GM13976 (cell line): ENCODE results near the gene GTPBP6.

Source experiments
- DNase-seq: peaks from one replicate; pipeline ENCODE4 v3.0.0; 2012; ENCODE audit warnings: low spot score
- CTCF ChIP-seq: IDR thresholded peaks from 2 replicates; pipeline ENCODE4 v1.5.1; 2012; ENCODE audit warnings: borderline replicate concordance, mild to moderate bottlenecking; ENCODE audit not compliant: insufficient read depth; ENCODE audit errors: extremely low read depth, missing control alignments, control extremely low read depth
- in situ Hi-C: fragments of 300-500 bp; cut with MboI; formaldehyde crosslinking; loops from one replicate; pipeline ENCODE4 v1.12.0; 2022; ENCODE audit warnings: low sequenced_read_pairs, mixed read lengths, inconsistent platforms; ENCODE audit not compliant: unreplicated experiment

The GTPBP6 gene

DNA sequence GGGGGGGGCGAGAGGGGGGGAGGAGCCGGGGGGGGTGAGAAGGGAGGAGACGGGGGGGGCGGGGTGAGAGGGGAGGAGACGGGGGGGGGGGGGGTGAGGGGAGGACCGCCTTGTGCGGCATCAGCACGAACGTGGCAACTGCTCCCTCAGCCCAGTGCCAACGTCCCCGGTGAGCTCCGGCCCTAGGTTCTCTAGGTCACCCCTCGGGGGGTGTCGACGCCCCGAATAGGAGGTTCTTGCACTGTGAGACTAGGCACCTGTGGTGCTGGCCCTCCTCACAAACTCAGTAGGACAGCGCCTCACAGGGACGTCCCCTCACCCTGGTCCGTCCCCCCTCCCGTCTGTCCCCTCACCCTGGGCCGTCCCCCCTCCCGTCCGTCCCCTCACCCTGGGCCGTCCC is 21.5 kb upstream of the GTPBP6 start:
- no peak for TF ChIP-seq CTCF
- no peak for DNase-seq
- in situ Hi-C loops: no loop called here

DNA sequence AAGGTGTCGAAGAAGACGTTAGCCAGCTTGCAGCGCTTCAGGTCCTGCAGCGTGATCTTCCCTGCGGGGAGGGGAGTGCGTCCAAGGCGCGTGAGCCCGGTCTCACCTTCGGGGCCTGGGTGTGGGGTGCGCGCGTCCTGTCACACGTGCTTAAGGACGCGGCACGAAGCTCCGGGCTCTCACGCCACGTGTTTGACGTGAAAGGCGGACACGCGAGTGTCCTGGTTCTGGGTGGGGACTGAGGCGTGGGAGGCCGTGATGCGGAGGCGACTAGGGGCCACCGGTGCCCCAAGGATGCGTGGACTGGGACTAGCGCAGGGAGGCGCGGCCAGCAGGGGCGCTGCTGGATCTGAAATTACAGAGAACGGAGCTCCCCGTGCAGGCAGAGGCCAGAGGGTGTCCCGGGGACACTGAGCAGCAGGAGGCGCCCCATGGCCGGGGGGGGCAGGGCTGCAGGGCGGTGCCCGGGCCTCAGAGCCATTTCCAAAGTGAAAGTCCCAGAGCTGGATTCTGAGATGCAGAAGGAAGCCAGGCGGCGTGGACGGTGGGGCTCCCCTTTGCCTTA is 20.3 kb upstream of the GTPBP6 start:
- in situ Hi-C loops: no loop called here
- TF ChIP-seq CTCF: no peak
- DNase-seq: no peak

- TF ChIP-seq CTCF: no peak
- in situ Hi-C loops: no loop called here
- DNase-seq: no peak
These were observed 19.8 kb upstream of the GTPBP6 start for GRCh38 chrX:338281-338835.

GRCh38 chrX:337331-337831 is 18.8 kb upstream of the GTPBP6 start:
- in situ Hi-C loops: no loop called here
- no peak for TF ChIP-seq CTCF
- no peak for DNase-seq

- DNase-seq: no peak
- TF ChIP-seq CTCF: no peak
- in situ Hi-C loops: no loop called here
These were observed 17.6 kb upstream of the GTPBP6 start for GRCh38 chrX:336227-336626.

- no peak for DNase-seq
- TF ChIP-seq CTCF: no peak
- in situ Hi-C loops: no loop called here
These were observed 17.2 kb upstream of the GTPBP6 start for GRCh38 chrX:335758-336155.
